Bronchial epithelial cell (primary cell): ENCODE data around the gene SNTG2. TPM values are rescaled to one million over a fixed set of nuclear protein-coding genes. Genes with fewer than 3 reads are reported as not detected.

Experiments
- DNase-seq: peaks from one replicate; pipeline ENCODE4 v3.0.0-alpha.2; 2010; ENCODE audit warnings: low read depth
- FAIRE-seq: peaks from 2 replicates; lab custom pipeline; 2011; peaks lifted over from hg19 to GRCh38; lab: Jason Lieb, UNC
- H3K27me3 ChIP-seq: 2 replicates; pipeline ENCODE4 v1.5.1; 2011; ENCODE audit warnings: low read length; ENCODE audit not compliant: control insufficient read depth, insufficient read depth
- H3K36me3 ChIP-seq: 2 replicates; pipeline ENCODE4 v1.5.1; 2011; ENCODE audit warnings: low read length; ENCODE audit not compliant: control insufficient read depth, insufficient read depth
- H3K4me3 ChIP-seq: 2 replicates; pipeline ENCODE4 v1.5.1; 2011; ENCODE audit warnings: mild to moderate bottlenecking, low read depth, low read length, control low read depth
- CTCF ChIP-seq: IDR thresholded peaks from 2 replicates; pipeline ENCODE4 v1.5.1; 2011; ENCODE audit warnings: mild to moderate bottlenecking, moderate library complexity, low read length, control low read depth, inconsistent platforms; ENCODE audit not compliant: insufficient read depth, severe bottlenecking
- total RNA-seq: library from RNA; depleted of rRNA; stranded (reverse); fragments of >200 nt; gene quantifications from 2 replicates; pipeline ENCODE4 v1.2.1, GENCODE V29; 2014

Gene SNTG2
- total RNA-seq, 1 donor from 2014 or later = not detected

GRCh38 chr2:1208522-1208921 is 257.9 kb downstream of the SNTG2 start:
- TF ChIP-seq CTCF = no peak
- FAIRE-seq = no peak
- H3K4me3 ChIP-seq = no peak overlapping the region

GRCh38 chr2:1209246-1209645 is 258.6 kb downstream of the SNTG2 start:
- DNase-seq (no peak), FAIRE-seq (no peak)
- Histone ChIP-seq H3K27me3 (no peaks in the 10 kb centered on the region), H3K36me3 (no peaks in the 10 kb centered on the region), H3K4me3 (no peak overlapping the region)
- TF ChIP-seq CTCF = no peak

More at GRCh38 chr2:1208522-1208921, 257.9 kb downstream of the SNTG2 start:
- Histone ChIP-seq H3K27me3 (no peaks in the 10 kb centered on the region), H3K36me3 (no peaks in the 10 kb centered on the region)
- DNase-seq = no peak

- H3K27me3 ChIP-seq = no peaks in the 10 kb centered on the region
- no peak for TF ChIP-seq CTCF
- no peak overlapping the region for H3K4me3 ChIP-seq
- FAIRE-seq (no peak), DNase-seq (no peak)
- no peaks in the 10 kb centered on the region for H3K36me3 ChIP-seq
Measured at GRCh38 chr2:1209761-1210160, 259.1 kb downstream of the SNTG2 start.

GRCh38 chr2:1210352-1210751 is 259.7 kb downstream of the SNTG2 start:
- H3K4me3 ChIP-seq = no peak overlapping the region
- DNase-seq = no peak
- H3K36me3 ChIP-seq = no peaks in the 10 kb centered on the region
- no peak for FAIRE-seq
- no peak for TF ChIP-seq CTCF
- no peaks in the 10 kb centered on the region for H3K27me3 ChIP-seq

GRCh38 chr2:1219901-1220573 is 269.4 kb downstream of the SNTG2 start:
- no peaks in the 10 kb centered on the region for H3K27me3 ChIP-seq
- H3K4me3 ChIP-seq = no peak overlapping the region
- no peak for DNase-seq
- FAIRE-seq = no peak
- no peaks in the 10 kb centered on the region for H3K36me3 ChIP-seq
- TF ChIP-seq CTCF = no peak

GRCh38 chr2:1222056-1222455 is 271.4 kb downstream of the SNTG2 start:
- no peak for DNase-seq

More at GRCh38 chr2:1222056-1222455, 271.4 kb downstream of the SNTG2 start:
- Histone ChIP-seq H3K36me3 (no peaks in the 10 kb centered on the region), H3K4me3 (no peak overlapping the region), H3K27me3 (no peaks in the 10 kb centered on the region)
- TF ChIP-seq CTCF = no peak
- FAIRE-seq = no peak
